ENCODE results near the gene CACNA2D2.

CACNA2D2 gene

DNA sequence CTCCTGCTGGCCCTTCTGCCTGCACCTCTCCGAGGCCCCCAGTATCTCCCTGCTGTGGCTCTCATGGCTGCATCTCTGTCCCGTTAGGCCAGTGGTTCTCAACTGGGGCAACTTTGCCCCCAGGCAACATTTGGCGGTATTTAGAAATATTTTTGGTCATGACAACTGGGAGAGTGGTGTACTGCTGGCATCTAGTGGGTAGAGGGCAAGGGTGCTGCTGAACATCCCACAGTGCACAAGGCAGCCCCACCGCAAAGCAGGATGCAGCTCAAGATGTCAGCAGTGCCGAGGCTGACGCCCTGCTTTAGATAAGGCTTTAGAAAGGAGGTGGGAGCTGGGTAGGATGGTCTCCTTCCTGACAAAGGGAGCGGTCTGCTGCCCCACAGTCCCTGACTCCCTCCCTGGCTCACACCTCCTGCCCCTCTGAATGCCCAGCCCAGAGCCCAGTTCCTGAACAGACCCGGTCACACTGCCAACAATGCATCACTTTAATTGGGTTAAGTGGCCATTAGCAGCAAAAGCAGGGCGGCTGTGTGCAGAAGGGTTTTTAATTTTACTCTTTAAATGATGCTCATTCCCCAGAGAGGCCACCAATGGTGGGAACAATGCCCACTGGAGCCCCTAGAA is 75.3 kb downstream of the CACNA2D2 start:
- DNase-seq (ENCODE audit: low read depth in 2 of 2): no peak

GRCh38 chr3:50427217-50427616 is 76.2 kb downstream of the CACNA2D2 start:
- DNase-seq (ENCODE audit: low read depth in 2 of 2): no peak

GRCh38 chr3:50425911-50426310 is 77.5 kb downstream of the CACNA2D2 start:
- DNase-seq (ENCODE audit: low read depth in 2 of 2): no peak

GRCh38 chr3:50423543-50423942 is 79.9 kb downstream of the CACNA2D2 start:
- DNase-seq (ENCODE audit: low read depth in 2 of 2): no peak

DNA sequence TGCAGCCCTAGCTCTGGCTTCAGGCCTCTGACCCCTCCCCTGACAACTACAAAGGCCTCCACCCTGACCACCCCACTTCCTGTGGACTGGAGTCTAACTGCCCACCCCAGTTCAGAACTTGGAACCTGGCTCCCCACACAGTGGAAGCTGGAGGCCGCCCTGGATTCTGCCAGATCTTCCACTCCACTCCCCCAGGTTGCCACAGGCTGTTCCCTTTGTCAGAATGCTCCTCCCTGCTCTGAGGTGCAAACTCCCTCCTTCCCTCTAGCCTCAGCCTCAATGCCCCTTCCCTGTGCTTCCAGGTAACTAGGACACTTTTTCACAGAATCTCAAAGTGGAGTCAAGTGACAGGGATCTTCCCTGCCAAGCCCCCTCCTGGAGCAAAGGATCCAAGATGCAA is 81.3 kb downstream of the CACNA2D2 start:
- DNase-seq (ENCODE audit: low read depth in 2 of 2): no peak

DNA sequence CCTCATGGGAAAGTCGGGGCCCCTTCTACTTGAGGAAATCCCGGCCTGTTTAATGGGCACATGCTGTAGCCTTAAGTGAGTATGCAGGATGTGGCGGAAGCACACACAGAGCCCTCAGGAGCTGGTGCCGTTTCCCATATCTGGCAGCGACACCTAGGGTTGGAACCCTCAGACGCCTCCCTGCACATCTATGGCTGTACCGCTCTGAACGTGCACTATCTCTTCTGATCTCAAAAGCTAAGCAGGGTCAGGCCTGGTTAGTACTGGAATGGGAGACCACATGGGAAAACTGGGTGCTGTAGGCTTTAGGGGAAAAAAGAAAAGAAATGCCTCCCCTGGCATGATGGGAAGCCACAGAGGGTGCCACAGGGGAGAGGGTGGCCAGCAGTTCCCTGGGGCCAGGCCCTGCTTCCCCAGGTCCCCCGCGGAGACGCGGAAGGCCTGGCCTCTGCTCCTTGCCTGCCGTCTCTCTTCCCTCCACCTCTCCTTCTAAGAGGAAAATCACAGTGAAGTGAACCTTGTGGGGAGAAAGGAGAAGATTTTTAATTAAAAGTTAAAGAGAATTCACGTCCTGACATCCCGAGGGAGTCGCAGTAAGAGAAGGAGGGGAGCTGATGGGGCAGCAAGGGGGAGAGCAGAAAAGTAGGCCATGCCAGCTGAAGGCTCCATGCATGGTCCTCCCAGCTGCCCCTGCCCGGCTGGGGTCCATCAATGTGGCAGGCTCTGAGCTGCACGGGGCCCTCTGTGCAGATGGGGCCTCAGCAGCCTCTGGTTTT is 83.7 kb downstream of the CACNA2D2 start:
- no peak for DNase-seq (ENCODE audit: low read depth in 2 of 2)

DNA sequence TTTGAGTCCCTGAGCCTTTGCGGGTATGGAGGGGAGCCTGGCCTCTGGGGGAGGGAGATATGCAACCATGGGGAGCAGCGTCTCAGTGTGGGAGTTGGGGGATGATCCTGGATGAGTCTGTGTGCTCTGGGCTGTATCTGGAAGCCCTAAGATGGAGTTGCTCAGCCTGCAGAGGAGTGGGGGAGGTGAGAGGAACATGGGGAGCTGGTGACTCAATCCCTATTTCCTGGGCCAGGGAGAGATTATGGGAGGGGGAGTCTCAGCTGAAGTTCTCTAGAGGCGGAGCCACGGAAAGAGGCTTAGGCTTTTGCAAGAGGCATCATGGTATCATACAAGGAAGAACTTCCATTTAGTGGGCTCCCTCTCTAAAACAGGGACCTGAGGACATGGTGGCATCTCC is 84.6 kb downstream of the CACNA2D2 start:
- no peak for DNase-seq (ENCODE audit: low read depth in 2 of 2)

DNA sequence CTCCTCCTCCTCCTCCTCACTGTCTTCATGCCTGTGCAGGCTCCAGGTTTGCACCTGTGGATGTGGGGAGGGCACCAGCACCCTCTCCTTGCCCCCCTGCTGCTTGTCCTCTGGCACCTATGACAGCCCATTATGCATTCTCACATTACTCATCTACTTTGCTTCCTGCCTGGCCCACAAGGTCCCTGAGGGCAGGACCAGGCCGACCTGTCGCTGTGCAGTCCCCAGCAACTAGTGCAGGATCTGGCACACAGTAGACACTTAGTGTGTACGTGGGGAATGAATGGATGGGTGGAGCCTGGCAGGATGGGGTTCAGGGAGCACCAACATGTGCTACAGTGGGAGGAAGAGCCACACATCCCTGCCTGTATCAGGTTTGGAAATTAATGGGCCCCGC is 85.8 kb downstream of the CACNA2D2 start:
- no peak for DNase-seq (ENCODE audit: low read depth in 2 of 2)

DNA sequence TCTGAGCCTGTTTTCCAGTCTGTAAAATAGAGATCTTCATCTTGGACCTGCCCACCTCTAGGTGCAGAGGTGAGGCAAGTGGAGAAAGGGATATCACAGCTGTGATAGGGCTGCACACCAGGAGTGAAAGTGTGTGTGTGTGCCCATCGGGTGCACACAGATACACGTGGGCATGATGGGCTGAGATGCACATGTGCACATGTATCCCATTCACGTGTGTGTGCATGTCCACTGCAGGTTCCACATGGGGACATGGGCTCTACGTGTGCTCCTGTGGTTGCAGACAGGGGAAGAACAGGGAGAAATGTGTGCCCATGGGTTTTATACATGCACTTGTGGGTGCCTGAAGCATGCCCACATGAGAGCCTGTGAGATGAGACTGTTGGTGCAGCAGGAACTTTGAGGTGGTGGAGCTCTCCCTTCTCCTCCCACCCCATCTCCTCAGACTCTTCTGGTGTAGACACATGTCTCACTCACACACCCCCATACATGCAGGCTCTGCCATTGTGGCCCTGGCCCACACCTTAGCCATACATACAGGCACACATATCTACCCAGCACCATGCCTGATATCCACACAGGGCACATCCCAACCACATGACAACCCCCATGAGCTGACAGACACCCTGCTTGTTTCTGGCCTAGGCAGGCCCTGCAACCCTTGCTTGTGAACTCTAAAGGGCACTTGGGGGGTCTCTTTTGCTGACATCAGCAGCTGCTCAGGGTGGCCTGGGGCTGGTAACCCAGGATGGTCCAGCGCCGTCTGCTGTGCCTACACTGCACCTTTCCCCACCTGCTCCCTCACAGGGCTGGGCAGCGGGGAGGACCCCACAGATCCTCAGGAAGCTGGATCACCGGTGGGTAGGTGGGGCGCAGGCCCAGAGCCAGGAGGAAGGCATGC is 86.4 kb downstream of the CACNA2D2 start:
- DNase-seq (ENCODE audit: low read depth in 2 of 2): no peak

- no peak for DNase-seq (ENCODE audit: low read depth in 2 of 2)
Observed at GRCh38 chr3:50415816-50416215, 87.6 kb downstream of the CACNA2D2 start.

- no peak for DNase-seq (ENCODE audit: low read depth in 2 of 2)
Observed at GRCh38 chr3:50415061-50415460, 88.4 kb downstream of the CACNA2D2 start.

GRCh38 chr3:50414616-50415015 is 88.8 kb downstream of the CACNA2D2 start:
- DNase-seq (ENCODE audit: low read depth in 2 of 2): no peak

- no peak for DNase-seq (ENCODE audit: low read depth in 2 of 2)
Observed at GRCh38 chr3:50412231-50412754, 91.1 kb downstream of the CACNA2D2 start.

DNA sequence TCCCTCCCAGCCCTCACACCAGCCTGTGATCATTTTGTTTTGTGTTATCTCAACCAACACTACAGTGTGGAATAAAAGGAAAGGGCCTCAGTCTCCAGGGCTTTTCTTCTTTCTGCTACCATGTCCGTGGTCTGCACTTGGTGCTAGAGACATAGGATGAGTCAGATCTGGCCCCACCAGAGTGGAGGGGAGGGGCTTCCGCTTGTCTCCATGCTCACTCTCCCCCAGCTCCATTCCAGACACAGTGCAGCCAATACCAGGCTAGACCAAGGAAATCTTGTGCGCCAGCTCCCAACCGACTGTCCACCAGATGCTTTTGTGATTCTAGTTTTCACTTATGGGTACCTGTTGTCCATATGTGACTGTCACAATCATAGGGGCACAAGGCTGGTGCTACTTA is 92.2 kb downstream of the CACNA2D2 start:
- DNase-seq (ENCODE audit: low read depth in 2 of 2): no peak

DNA sequence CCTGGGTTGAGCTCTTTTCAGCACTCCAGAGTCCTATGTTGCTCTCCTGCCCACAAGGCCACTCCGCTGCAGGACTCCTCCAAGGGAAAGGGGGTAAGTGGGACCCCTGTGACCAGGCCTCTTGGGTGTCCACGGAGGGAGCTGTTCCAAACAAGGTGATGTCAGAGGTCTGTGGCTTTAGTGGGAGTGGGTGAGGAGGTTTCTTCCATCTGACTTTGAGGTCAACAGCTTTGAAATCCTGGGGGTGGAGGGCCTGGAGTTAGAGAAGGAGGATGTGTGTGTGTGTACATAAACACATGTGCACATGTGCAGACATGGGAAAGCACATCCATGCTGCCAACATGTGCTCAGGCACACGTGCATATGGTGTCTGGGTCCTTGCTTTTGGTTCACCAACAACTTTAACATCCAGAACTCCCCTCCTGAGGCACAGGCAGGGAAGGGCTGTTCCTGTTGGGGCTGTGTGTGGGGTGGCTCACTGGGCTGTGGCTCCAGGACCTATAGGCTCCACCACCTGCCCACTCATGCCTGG is 92.8 kb downstream of the CACNA2D2 start:
- DNase-seq (ENCODE audit: low read depth in 2 of 2): no peak

DNA sequence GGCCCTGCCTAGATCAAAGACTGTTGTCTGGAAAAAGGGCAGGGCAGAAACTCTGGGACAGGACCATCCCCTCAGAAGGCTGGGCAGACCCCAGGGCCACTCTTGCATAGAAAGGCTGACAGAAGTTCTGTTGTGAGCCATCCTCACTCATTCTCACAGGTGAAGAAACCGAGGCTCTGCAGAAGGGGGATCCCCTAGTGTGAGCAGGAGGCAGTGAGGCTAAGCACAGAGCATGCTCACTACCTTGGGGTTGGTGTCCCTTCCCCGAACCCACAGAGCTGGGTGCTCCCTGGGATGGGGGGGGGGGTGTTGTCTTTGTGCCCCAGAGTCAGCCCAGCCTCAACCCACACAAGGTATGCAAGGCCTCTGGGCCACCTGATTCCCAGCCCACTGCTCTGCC is 93.2 kb downstream of the CACNA2D2 start:
- no peak for DNase-seq (ENCODE audit: low read depth in 2 of 2)

GRCh38 chr3:50408443-50408944 is 94.9 kb downstream of the CACNA2D2 start:
- no peak for DNase-seq (ENCODE audit: low read depth in 2 of 2)

GRCh38 chr3:50406487-50406886 is 96.9 kb downstream of the CACNA2D2 start:
- DNase-seq (ENCODE audit: low read depth in 2 of 2): no peak

DNA sequence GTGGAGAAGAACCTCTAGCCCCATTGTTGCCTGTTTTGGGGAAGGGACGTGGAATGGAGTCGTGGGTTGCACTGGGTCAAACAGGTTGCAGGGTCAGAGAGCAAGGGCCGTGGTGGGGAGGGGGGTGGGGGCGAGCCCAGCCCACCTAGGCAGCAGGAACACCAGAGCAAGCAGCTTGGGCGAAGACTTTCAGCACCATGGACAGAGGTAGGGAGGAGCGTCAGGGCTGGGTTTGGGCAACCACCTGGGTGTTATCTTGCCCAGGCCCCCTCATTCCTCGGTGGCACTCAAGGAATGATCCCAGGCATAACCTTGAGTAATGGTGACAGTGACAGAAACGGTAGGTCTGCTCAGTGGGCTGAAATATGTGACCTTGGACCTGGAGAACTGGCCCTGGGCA is 98.2 kb downstream of the CACNA2D2 start:
- DNase-seq (ENCODE audit: low read depth in 2 of 2): peak in 1 of 2 donors; percentile 10

DNA sequence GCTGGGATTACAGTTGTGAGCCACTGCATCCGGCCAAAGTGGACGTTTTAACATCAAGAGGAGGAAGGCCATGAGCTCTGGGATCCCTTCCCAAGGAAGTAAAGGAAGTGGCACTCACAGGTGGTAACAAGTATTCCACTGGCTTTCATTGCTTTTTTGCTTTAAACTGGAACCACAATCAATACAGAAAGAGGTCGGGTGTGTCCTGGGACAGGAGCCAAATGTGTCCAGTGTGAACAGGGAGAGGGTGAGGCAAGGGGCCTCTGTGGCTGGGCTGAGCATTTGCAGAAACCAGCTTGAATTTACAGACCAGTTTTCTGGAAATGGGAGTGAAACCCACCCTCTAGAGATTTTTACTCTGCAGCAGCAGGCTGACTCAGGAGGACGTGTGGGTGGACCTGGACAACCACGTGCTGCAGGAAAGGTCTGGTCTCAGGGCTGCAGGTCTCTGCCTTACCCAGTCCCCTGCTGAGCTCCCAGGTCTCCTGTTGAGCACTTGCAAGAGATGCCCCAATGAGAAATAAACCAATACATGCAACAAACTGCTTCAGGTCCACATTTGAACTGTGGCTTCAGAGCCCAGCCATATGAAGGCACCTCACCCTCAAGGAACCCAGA is 101.3 kb downstream of the CACNA2D2 start:
- DNase-seq (ENCODE audit: low read depth in 2 of 2): no peak

GRCh38 chr3:50396502-50396901 is 106.9 kb downstream of the CACNA2D2 start:
- no peak for DNase-seq (ENCODE audit: low read depth in 2 of 2)
